ENCODE data around the gene PCSK6. TPM values are rescaled to one million over a fixed set of nuclear protein-coding genes. Genes with fewer than 3 reads are reported as not detected.

Gene PCSK6
- total RNA-seq, 2 experiments from 2014 or later, result 0.57 TPM; not detected in 1

DNA sequence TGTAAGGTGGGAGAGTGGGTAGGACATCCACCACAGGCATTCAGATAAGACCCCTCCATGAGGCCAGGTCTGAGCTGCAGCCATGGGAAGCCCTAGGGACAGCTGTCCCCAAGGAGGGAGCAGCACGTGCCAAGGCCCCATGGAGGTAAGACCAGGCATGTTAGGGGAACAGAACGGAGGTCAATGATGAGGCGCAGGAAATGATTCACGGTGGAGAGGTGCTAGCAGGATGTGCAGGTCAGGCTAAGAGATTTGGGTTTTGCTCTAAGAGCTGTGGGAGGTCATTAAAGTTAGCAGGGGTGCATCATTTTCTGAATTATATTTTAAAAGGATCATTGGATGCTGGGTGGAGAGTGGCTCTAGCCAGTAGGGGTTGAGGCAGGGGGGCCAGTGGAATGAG is 128.1 kb downstream of the PCSK6 start:
- DNase-seq (ENCODE audit: low spot score), result no peak
- Histone ChIP-seq H3K9me2 (ENCODE audit: insufficient read depth, low read length) (no peaks in the 10 kb centered on the region), H3K4me2 (ENCODE audit: low read length) (no peak overlapping the region), H4K20me1 (ENCODE audit: insufficient read depth, low read length) (no peaks in the 10 kb centered on the region), H2AFZ (ENCODE audit: low read length) (no peak overlapping the region), H3K4me1 (ENCODE audit: insufficient read depth, low read length, poor library complexity, severe bottlenecking) (no peaks in the 10 kb centered on the region), H3K27ac (ENCODE audit: low read depth, low read length, poor library complexity, severe bottlenecking) (no peak overlapping the region), H3K4me3 (ENCODE audit: low read depth, low read length, poor library complexity, severe bottlenecking) (no peak overlapping the region), H3K9me3 (ENCODE audit: low read length) (no peaks in the 10 kb centered on the region), H3K36me3 (ENCODE audit: insufficient read depth, low read length) (no peaks in the 10 kb centered on the region), H3K79me2 (ENCODE audit: insufficient read depth, low read depth, low read length) (no peaks in the 10 kb centered on the region)
- POLR2A ChIA-PET, result no interaction called here
- CTCF ChIA-PET (ENCODE audit: unreplicated experiment), result no interaction called here
- BruUV-seq (replicated peaks), result no TSS peak
- TF ChIP-seq, protein P1, sequence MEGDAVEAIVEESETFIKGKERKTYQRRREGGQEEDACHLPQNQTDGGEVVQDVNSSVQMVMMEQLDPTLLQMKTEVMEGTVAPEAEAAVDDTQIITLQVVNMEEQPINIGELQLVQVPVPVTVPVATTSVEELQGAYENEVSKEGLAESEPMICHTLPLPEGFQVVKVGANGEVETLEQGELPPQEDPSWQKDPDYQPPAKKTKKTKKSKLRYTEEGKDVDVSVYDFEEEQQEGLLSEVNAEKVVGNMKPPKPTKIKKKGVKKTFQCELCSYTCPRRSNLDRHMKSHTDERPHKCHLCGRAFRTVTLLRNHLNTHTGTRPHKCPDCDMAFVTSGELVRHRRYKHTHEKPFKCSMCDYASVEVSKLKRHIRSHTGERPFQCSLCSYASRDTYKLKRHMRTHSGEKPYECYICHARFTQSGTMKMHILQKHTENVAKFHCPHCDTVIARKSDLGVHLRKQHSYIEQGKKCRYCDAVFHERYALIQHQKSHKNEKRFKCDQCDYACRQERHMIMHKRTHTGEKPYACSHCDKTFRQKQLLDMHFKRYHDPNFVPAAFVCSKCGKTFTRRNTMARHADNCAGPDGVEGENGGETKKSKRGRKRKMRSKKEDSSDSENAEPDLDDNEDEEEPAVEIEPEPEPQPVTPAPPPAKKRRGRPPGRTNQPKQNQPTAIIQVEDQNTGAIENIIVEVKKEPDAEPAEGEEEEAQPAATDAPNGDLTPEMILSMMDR (conservative IDR thresholded peaks at IDR 0.05; ENCODE audit: low read length), result no peak
- TF ChIP-seq EZH2phosphoT487 (IDR thresholded peaks at IDR 0.05; ENCODE audit: borderline replicate concordance, low read depth, low read length), result no peak
- intact Hi-C loops (cut with micrococcal nuclease; ENCODE audit: unreplicated experiment), result no loop called here

DNA sequence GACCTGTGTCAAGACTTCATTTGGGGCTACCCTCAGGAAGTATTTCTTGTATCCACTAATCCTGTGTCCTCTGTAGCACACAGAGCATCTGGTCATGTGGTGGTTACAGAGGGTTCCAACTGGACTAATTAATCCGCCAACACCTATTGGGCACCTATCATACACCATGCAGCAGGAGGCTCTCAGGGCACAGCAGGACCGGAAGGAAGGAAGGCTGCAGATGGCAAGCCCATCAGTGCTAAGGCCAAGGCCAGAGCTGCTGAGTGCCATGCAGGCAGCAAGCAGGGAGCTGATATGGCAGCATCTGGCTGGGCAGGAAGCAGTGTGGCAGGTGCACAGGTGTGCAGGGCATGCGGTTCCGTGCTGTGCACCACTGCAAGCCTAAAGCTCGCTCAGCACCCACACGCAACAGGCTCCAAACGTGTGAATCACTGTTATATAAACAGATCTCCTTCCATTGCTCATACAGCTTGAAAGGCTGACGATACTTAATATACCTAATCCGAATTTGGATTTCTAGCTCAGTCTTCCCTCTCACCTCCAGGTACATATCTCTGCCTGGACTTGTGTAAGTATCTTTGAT is 130.1 kb downstream of the PCSK6 start:
- no peaks in the 10 kb centered on the region for H3K9me3 ChIP-seq (ENCODE audit: low read length)
- no peaks in the 10 kb centered on the region for H3K9me2 ChIP-seq (ENCODE audit: insufficient read depth, low read length)
- TF ChIP-seq, protein P1 (conservative IDR thresholded peaks at IDR 0.05; ENCODE audit: low read length), result no peak
- no peak for TF ChIP-seq EZH2phosphoT487 (IDR thresholded peaks at IDR 0.05; ENCODE audit: borderline replicate concordance, low read depth, low read length)
- no peak overlapping the region for H2AFZ ChIP-seq (ENCODE audit: low read length)
- H3K4me3 ChIP-seq (ENCODE audit: low read depth, low read length, poor library complexity, severe bottlenecking), result no peak overlapping the region
- H3K27ac ChIP-seq (ENCODE audit: low read depth, low read length, poor library complexity, severe bottlenecking), result no peak overlapping the region
- no peak for DNase-seq (ENCODE audit: low spot score)
- intact Hi-C loops (cut with micrococcal nuclease; ENCODE audit: unreplicated experiment), result no loop called here
- no peaks in the 10 kb centered on the region for H3K36me3 ChIP-seq (ENCODE audit: insufficient read depth, low read length)
- H4K20me1 ChIP-seq (ENCODE audit: insufficient read depth, low read length), result no peaks in the 10 kb centered on the region
- ChIA-PET CTCF (ENCODE audit: unreplicated experiment) (no interaction called here), POLR2A (no interaction called here)
- H3K79me2 ChIP-seq (ENCODE audit: insufficient read depth, low read depth, low read length), result no peaks in the 10 kb centered on the region
- H3K4me1 ChIP-seq (ENCODE audit: insufficient read depth, low read length, poor library complexity, severe bottlenecking), result no peaks in the 10 kb centered on the region
- no TSS peak for BruUV-seq (replicated peaks)
- no peak overlapping the region for H3K4me2 ChIP-seq (ENCODE audit: low read length)

DNA sequence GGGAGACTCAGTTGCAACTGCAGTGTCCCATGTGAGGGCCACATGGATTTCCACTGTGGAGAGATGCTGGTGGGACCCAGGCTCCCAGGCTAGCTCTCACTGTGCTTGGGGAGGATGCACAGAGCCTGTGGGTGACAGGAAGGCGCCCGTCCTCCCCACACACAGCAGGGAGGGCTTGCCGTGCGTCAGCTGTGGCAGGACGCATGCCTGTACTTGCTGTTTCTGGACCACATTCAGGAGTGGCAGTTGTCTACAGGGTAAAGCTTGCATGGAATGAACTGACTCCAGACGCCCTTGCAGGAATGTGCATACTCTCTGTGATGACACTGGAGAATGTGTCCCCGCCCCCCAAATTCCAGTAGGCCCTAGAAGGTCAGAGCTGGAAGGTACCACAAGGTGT is 130.6 kb downstream of the PCSK6 start:
- H3K9me2 ChIP-seq (ENCODE audit: insufficient read depth, low read length), result no peaks in the 10 kb centered on the region
- CTCF ChIA-PET (ENCODE audit: unreplicated experiment), result no interaction called here

More for the DNA sequence above, 130.6 kb downstream of the PCSK6 start:
- no peaks in the 10 kb centered on the region for H4K20me1 ChIP-seq (ENCODE audit: insufficient read depth, low read length)
- no TSS peak for BruUV-seq (replicated peaks)
- H3K4me1 ChIP-seq (ENCODE audit: insufficient read depth, low read length, poor library complexity, severe bottlenecking), result no peaks in the 10 kb centered on the region
- TF ChIP-seq EZH2phosphoT487 (IDR thresholded peaks at IDR 0.05; ENCODE audit: borderline replicate concordance, low read depth, low read length), result no peak
- TF ChIP-seq, protein P1 (conservative IDR thresholded peaks at IDR 0.05; ENCODE audit: low read length), result no peak
- H3K9me3 ChIP-seq (ENCODE audit: low read length), result no peaks in the 10 kb centered on the region
- H3K27ac ChIP-seq (ENCODE audit: low read depth, low read length, poor library complexity, severe bottlenecking), result no peak overlapping the region
- H3K79me2 ChIP-seq (ENCODE audit: insufficient read depth, low read depth, low read length), result no peaks in the 10 kb centered on the region
- POLR2A ChIA-PET, result no interaction called here
- no peak overlapping the region for H2AFZ ChIP-seq (ENCODE audit: low read length)
- no peak overlapping the region for H3K4me2 ChIP-seq (ENCODE audit: low read length)
- intact Hi-C loops (cut with micrococcal nuclease; ENCODE audit: unreplicated experiment), result no loop called here
- no peaks in the 10 kb centered on the region for H3K36me3 ChIP-seq (ENCODE audit: insufficient read depth, low read length)
- DNase-seq (ENCODE audit: low spot score), result no peak
- no peak overlapping the region for H3K4me3 ChIP-seq (ENCODE audit: low read depth, low read length, poor library complexity, severe bottlenecking)
